KG1 (cell line): ENCODE results near the gene CCDC8.
"Not testable (repeated sequence)": the region's sequence is repeated elsewhere in the genome, so short reads cannot be mapped to it uniquely, and the experiment has no call there.

ENCODE experiments used
- DNase-seq: peaks from one replicate; lab custom pipeline; 2025; lab: John Stamatoyannopoulos, UW

The CCDC8 gene, protein sequence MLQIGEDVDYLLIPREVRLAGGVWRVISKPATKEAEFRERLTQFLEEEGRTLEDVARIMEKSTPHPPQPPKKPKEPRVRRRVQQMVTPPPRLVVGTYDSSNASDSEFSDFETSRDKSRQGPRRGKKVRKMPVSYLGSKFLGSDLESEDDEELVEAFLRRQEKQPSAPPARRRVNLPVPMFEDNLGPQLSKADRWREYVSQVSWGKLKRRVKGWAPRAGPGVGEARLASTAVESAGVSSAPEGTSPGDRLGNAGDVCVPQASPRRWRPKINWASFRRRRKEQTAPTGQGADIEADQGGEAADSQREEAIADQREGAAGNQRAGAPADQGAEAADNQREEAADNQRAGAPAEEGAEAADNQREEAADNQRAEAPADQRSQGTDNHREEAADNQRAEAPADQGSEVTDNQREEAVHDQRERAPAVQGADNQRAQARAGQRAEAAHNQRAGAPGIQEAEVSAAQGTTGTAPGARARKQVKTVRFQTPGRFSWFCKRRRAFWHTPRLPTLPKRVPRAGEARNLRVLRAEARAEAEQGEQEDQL

DNA sequence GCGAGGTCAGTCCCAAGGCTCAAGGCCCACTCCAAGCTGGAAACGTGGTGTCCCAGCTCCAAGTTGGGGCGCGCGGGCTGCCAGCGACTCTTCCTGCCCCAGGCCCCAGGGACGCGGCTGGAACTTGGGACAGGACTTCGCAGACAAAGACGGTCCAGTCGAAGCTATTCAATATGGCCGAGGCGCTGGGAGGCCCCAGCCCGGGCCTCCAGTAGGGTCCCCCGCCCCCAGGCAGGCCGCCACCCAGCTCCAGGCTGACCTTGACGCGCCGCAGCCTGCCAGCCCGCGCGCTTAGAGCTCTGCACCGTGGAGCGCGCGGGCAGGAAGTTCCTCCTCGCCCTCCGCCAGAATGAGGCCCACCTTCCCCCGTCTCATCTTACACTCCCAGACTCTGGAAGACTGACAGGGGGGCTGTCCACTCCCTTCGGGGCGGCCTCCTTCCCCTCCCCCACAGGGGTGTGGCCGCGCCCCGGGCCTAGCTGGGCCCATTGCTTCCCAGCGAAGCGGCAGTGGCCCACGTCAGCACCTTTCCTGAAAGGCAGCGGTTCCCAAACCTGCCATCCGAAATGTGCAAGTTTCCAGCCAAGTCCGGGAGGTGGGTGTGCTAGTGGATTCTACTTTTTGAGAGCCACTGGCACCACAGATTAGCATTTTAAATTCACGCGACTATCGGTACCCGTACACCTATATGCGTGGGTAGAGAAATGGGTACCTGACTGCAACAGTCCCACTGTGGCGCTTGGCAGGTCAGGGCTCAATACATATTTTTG is at the start of gene CCDC8:
CCDC8 (minus strand) TSS at position 303 of the 770 bp plus-strand sequence. CDS start 754 bp downstream, outside the sequence.
- DNase-seq, result no peak

DNA sequence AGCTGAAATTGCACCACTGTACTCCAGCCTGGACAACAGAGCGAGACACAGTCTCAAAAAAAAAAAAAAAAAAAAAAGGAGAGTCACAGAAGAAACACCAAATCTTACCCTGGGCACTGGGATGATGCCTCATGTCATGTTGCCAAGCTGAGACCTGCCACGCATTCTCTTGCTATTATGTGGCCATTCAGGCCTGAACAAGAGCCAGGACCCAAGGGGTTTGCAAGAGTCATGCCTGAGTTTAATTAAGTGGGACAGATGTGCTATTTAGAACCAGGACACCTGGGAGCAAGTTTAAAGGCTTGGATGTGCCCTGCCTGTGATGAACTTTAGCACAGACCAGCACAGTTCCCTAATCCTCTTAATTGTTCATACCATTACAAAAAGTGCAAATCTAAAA is 48.2 kb upstream of the CCDC8 start:
- no peak for DNase-seq

DNA sequence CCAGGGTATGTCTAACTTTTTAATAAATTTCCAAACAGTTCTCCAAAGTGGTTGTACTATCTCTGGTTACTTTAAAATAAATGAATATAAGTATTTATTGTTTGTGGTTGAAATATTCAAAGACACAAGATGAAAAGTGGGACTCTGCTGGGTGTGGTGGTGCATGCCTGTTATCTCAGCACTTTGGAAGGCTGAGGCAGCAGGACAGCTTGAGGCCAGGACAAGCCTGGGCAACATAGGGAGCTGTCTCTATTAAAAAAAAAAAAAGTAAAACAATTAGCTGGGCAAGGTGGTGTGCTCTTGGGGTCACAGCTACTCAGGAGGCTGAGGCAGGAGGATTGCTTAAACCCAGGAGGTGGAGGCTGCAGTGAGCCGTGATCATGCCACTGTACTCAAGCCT is 47.6 kb upstream of the CCDC8 start:
- no peak for DNase-seq

DNA sequence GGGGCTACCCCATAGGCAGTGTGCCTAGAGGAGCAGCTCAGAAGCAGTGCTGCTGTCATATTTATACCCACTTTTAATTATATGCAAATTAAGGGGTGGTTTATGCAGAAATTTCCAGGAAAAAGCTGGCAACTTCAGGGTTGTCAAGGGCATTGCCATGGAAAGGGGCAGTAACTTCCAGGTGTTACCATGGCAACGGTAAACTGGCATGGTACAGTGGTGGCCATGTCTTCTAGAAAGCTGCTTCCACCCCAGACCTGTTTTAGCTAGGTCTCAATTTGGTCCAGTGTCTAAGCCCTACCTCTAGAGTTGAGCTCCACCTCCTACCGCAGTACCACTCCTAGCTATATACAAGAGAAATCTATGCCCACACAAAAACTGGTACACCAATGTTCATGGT is 46.7 kb upstream of the CCDC8 start:
- DNase-seq, result no peak

DNA sequence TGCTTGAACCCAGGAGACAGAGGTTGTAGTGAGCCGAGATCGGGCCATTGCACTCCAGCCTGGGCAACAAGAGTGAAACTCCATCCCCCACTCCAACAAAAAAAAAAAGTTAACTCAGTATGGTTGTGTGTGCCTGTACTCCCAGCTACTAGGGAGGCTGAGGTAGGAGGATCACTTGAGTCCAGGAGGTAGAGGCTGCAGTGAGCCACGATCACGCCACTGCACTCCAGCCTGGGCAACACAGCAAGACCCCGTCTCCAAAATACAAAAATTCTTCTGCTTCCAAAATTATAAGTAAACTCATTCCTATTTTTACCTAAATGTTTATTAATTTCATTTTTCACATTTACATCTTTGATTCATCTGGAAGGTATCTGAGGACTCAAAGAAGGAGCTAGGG is 43.6 kb upstream of the CCDC8 start:
- no peak for DNase-seq

DNA sequence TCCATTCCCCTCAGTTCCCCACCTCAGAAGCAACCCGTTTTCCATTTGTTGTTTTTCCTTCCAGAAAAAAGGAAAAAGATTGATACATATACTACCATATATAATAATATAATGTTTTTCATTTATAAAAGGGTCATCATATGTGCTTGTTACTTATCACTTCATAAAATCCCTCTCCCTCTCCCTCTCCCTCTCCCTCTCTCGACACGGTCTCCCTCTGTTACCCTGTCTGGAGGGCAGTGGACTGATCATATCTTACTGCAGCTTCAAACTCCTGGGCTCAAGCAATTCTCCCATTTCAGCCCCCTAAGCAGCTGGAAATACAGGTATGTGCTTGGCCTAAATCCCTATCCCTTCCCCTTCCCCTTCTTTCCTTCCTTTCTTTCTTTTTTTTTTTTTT is 40.9 kb upstream of the CCDC8 start:
- DNase-seq, result no peak

DNA sequence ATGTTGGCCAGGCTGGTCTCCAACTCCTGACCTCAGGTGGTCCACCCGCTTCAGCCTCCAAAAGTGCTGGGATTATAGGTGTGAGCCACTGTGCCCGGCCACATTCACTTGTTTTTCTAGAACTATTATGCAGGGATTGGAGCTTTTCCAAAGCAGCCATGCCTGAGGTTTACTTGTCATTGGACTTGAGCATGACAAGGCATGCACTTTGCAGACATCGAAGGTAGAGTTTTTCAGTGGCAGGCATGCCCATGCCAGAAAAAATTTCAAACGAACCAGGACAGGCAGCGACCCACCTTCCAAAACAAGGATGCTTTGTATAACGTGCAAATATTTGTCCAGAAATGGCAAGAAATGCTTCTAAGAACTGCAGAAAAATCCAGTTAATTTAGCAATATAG is 40.3 kb upstream of the CCDC8 start:
- no peak for DNase-seq

DNA sequence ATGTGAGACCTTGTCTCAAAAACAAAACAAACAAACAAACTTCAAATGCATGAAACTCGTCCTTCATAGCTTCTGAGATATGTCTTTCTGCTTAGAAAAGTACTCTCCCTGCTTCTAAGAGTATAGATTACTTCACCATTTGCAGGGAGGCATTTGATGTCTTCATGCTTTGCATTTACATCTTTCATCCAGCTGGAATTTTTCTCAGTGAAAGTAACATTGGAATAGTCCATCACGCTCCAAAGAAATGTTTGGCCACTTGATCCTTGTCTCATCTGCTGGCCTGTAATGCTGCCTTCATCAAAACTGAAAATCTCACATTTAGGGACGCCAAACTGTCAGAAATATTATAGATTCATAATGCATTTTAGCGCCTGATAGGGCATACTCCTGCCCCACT is 38.8 kb upstream of the CCDC8 start:
- DNase-seq, result no peak

DNA sequence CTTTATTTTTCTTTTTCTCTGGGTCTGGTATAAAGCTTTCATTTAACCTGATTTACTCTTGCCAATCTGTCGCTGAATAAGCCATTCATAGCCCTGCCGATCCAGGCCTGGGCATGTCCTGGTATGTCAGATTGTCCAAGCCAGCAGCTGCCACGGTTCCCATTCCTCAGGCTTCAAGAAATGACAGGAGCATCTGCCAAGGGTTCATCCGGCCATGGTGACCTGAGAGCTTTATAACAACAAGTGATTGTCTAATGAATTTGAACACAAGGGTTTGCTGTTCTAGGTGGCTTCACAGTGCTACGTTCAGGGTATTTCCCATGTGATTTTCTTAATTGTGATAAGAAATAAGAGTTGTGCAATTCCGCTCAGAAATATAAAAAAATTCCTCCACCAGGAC is 38.0 kb upstream of the CCDC8 start:
- no peak for DNase-seq

DNA sequence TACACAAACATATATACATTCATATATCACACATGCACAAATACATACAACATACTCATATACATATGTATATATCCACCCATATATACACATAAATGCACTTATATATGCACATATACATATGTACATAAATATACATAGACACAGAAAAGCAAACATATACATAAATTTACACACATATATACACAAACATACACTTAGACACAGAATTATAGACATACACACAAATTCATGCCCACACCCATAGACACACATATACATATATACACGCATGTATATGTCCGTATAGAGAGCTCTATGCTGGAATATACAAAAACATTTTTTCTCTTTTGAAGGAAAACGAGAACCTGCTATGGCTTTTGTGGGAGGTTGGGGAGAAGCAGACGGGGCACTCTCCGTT is 37.4 kb upstream of the CCDC8 start:
- DNase-seq, result no peak

DNA sequence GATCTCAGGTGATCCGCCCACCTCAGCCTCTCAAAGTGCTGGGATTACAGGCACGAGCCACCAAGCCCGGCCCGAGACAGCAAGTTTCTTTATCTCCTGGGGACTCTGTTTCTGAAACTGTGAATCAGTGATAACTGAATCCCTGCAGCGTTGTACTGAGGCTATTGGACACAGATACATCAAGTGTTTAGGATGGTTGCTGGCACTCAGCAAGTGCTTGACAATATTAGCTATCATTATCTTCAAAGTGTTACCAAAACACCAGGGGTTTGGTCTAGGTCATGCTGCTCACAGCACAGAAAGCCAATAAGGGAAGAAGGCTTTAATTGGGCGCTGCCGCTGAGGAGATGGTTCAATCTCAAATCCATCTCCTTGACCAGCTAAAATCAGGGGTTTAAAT is 35.9 kb upstream of the CCDC8 start:
- DNase-seq, result no peak

DNA sequence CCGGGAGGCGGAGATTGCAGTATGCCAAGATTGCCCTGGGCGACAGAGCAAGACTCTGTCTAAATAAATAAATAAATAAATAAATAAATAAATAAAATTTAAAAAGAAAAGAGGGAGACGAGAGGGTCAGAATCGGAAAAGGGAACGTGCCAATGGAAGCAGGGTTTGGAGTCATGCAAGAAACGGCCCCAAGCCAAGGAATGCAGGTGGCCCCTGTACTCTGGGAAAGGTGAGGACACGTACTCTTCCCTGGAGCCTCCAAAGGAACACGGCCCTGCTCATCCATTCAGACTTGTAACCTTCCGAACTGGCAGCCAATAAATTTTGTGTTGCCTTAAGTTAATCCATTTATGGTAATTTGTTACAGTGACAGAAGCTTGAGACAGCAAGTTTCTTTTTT is 35.2 kb upstream of the CCDC8 start:
- no peak for DNase-seq

DNA sequence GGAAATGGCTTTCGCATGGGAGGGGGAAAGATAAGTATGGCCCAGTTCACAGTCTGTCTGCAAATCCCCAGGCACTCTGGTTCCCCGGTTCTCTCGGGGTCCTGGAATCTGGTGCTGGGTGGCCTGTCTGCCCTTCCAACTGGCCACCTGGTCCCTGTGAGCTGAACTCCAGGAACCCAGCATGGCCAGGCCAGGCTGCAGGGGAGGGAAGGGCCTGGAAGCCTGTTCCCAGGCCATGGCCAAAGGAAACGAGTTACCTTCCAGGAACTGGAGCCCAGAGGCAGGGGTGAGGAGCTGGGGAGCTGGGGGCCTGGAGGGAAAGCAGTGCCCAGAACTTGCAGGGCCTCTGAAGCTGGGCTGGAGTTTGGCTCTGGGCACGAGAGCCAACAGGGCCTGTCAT is 34.5 kb upstream of the CCDC8 start:
- DNase-seq, result no peak

DNA sequence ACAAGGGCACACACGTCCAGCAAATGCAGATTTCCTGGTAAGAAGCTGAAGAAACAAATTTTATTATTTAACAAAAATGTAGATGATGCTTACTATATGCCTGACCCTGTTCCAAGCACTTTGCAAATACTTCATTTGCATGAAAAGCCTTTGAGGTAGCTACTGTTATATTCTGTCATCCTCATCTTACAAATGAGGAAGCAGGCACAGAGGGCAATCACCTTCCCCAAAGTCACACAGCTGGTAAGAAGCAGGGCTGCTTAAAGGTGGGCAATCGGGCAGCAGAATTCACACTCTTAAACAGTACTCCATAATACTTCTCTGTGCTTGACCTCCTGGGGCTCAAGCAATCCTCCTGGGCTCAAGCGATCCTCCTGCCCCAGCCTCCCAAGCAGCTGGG is 33.6 kb upstream of the CCDC8 start:
- DNase-seq, result no peak

DNA sequence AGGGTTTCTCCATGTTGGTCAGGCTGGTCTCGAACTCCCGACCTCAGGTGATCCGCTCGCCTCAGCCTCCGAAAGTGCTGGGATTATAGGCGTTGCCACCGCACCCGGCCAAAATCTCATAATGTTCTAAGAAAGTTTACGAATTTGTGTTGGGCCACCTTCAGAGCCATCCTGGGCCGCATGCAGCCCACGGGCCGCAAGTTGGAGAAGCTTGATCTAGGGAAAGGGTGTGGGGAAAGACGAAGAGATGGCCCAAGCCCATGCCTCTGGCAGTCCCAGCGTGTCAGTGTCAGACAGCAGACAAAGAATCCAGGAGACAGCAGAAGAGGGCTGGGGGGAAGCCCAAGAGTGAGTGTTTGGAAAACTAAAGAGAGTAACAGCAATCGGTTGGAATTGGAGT is 32.7 kb upstream of the CCDC8 start:
- no peak for DNase-seq

DNA sequence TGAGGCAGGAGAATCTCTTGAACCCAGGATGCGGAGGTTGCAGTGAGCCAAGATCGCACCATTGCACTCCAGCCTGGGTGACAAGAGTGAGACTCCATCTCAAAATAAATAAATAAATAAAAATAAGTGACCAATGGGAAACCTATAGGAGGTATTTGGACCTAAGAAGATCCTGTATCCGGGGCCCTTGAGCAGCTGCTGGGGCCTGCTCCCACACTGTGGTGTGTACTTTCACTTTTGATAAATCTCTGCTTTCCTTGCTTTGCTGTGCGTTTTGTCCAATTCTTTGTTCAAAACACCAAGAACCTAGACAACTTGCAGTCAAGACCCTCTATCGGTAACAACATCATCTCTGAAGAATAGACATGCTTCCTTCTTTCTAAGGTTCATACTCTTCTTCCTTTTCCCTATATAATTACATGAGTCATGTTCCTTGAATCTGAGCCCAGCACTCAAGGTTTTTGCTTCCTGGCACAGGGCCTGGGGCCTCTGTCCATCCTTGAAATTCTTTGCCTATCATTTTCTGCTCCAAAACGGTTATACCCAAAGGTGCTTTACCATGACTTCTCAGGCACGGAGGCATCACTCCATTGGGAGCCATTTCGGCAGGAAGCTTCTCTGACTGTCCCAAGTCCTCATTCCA is 29.6 kb upstream of the CCDC8 start:
- DNase-seq, result no peak

DNA sequence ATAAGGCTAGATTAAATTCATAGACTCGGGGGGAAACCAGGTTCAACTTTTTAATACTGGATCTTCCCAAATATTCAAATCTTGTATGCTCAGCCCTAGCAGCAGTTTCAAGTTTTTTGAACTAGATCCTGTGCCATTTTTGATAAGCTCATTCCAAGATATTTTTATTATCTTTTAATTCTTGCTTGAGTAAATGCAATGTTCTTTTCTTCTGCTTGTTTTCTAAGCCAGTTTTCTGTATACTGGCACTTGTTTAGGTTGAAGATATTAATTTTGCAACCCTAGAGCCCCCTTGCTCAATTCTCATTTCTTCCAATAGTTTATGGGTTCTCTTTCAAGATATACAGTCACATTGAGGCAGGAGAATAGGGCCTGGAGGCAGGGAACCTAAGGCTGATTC is 28.5 kb upstream of the CCDC8 start:
- DNase-seq, result no peak

DNA sequence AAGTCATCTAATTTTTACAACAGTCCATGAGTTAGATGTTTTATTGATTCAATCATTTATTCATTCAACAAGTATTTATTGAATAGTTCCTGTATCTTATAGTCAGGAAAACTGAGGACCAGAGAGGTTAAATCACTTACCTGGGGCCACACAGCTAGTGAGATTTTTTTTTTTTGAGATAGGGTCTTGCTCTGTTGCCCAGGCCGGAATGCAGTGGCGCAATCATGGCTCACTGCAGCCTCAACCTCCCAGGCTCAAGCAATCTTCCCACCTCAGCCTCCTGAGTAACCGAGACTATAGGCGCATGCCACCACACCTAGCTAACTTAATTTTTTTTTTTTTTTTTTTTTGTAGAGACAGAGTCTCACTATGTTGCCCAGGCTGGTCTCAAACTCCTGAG is 22.3 kb upstream of the CCDC8 start:
- not testable (repeated sequence) for DNase-seq

DNA sequence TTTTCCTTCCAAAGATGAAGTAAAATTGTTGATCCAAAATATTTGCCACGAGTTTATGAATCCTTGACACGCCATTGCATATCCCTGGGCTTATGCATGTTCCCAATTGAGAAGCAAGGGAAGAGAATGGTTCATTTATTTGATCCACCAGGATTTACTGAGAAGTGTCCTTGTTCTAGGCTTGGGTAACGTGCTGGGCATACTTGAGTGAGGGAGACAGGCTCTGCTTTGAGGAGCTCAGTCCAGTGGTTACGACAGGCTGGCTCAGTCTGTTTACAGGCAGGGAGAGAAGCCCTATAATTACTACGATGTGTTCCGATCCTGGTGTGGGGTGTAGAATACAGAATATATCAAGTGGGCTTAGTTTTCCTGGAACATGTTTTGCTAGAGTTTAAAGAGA is 21.6 kb upstream of the CCDC8 start:
- no peak for DNase-seq

DNA sequence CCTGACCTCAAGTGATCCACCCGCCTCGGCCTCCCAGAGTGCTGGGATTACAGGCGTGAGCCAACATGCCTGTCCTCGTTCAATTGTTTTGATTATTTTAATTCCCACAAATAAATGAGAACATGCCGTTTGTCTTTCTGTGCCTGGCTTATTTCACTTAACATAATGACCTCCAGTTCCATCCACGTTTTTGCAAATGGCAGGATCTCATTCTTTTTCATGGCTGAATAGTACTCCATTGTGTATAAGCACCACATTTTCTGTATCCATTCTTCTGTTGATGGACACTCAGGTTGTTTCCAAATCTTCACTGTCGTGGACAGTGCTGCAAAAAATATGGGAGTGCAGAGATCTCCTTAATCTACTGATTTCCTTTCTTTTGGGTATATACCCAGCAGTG is 20.1 kb upstream of the CCDC8 start:
- DNase-seq, result not testable (repeated sequence)

DNA sequence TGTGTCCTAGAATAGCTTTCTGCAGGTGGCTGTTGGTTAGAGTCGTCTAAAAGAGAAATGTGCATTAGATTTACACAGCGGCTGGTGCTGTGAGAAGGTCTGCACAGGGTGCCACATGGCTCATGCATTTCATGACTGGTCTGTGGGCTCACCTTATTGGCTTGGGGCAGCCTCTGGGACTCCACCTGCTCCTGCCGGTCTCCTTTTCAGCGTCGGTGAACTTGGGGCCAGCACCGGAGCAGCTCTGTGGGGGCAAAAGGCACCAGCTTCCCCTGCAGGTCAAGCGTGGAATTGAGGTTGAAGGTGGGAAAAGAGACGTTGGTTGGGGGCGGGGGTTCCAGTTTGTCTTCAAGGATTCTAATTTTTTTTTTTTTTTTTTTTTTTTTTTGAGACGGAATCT is 18.5 kb upstream of the CCDC8 start:
- no peak for DNase-seq

DNA sequence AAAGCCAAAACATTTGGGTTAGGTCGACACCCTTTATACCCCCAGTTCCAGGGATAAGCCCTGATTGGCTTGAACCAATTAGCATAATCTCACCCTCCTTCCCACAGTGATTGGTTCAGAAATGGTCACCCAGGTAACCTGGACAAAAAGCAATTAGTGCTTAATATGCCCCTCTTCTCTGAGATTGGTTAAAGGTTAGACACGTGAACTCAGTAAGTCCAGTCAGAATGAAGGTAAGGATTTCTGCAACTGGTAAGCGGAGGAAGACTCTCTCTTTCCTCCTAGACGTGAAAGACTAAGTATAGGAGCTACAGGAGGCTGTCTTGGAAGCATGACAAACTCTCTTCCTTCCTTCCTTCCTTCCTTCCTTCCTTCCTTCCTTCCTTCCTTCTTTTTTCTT is 16.6 kb upstream of the CCDC8 start:
- no peak for DNase-seq
